OCI-LY3 (cell line): ENCODE results near the gene PARD3.

Experiments
- H2AFZ ChIP-seq: fragments of 200-600, 300-600 bp; shearing (Covaris generic); 2 replicates; pipeline ENCODE4 v1.6.0; 2014; ENCODE audit warnings: antibody characterized with exemption, low read depth, low read length
- H3K27ac ChIP-seq: fragments of 200-600, 300-600 bp; sonication (generic); 2 replicates; pipeline ENCODE4 v1.5.1; 2014; ENCODE audit warnings: mild to moderate bottlenecking, low read length, moderate library complexity, mixed read lengths
- H3K27me3 ChIP-seq: fragments of 200-600, 300-600 bp; sonication (generic); 2 replicates; pipeline ENCODE4 v1.6.1; 2014; ENCODE audit warnings: low read depth, low read length, mixed read lengths
- H3K36me3 ChIP-seq: fragments of 200-600, 300-600 bp; sonication (generic); replicated peaks from 2 replicates; pipeline ENCODE3; 2014; ENCODE audit warnings: low read depth, low read length, mixed read lengths
- H3K4me1 ChIP-seq: fragments of 300-600, 200-600 bp; sonication (generic); 2 replicates; pipeline ENCODE4 v1.6.1; 2014; ENCODE audit warnings: low read length, mixed read lengths
- H3K4me2 ChIP-seq: fragments of 200-600, 300-600 bp; sonication (generic); 2 replicates; pipeline ENCODE4 v1.6.1; 2014; ENCODE audit warnings: low read length, mixed read lengths
- H3K4me3 ChIP-seq: fragments of 300-600, 200-600 bp; sonication (generic); 2 replicates; pipeline ENCODE4 v1.5.1; 2014; ENCODE audit warnings: antibody characterized with exemption, mild to moderate bottlenecking, low read length, moderate library complexity
- H3K79me2 ChIP-seq: fragments of 300-600, 200-600 bp; shearing (Covaris generic); 2 replicates; pipeline ENCODE4 v1.6.1; 2014; ENCODE audit warnings: mild to moderate bottlenecking, low read length, mixed read lengths
- H3K9ac ChIP-seq: fragments of 300-600, 200-600 bp; shearing (Covaris generic); 2 replicates; pipeline ENCODE4 v1.6.0; 2014; ENCODE audit warnings: mild to moderate bottlenecking, low read length, moderate library complexity
- H3K9me3 ChIP-seq: fragments of 200-600, 300-600 bp; shearing (Covaris generic); 2 replicates; pipeline ENCODE4 v1.6.1; 2014; ENCODE audit warnings: low read length, mixed read lengths; ENCODE audit not compliant: insufficient read depth
- H4K20me1 ChIP-seq: fragments of 200-600, 300-600 bp; sonication (generic); 2 replicates; pipeline ENCODE4 v1.6.1; 2016; ENCODE audit warnings: low read length, mixed read lengths; ENCODE audit not compliant: insufficient read depth
- EZH2phosphoT487 ChIP-seq: fragments of 200-600 bp; shearing (Covaris generic); IDR thresholded peaks from 2 replicates; pipeline ENCODE4 v1.6.1; 2018; ENCODE audit warnings: antibody characterized with exemption, mixed run types, low read depth
- TF ChIP-seq, protein P1 (sequence below): fragments of 200-600, 300-600 bp; sonication (generic); IDR thresholded peaks from 2 replicates; pipeline ENCODE4 v1.5.1; 2014; ENCODE audit warnings: antibody characterized with exemption, low read length, low read depth

Gene PARD3

DNA sequence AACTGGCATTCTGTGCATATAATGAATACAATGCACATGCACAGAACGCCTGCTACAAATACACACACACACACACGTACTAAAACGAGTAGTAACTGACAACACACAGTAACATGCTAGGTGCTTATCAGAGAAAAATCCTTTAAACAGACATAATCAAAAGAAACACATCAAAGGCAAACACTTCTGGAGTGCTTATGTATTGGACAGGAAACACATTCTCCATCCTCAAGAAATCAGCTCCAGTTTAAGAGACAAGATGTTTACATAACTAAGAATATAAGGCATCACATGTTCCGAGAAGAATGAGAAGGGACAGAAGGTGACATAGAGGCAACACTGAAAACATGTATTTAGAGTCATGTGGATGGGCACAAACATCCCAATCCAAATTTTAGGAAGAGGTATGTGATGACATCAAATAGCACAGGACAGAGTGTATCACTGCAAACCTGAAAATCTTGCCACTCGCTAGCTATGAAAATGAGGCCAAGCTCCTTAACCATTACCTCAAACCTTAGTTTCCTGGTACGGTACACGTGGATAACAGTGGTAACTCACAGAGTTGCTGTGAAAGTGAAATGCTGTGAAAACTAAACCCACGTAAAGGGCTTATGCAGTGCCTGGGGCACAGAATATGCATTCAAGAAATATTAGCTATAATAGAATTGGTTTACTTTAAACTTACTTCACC lies 619.6 kb downstream of the PARD3 start:
- Histone ChIP-seq H3K27me3 (no peaks in the 10 kb centered on the region), H3K9ac (no peak overlapping the region), H3K36me3 (no peaks in the 10 kb centered on the region), H2AFZ (no peak overlapping the region), H4K20me1 (no peaks in the 10 kb centered on the region), H3K4me3 (no peak overlapping the region), H3K4me2 (no peak overlapping the region), H3K4me1 (no peaks in the 10 kb centered on the region), H3K79me2 (no peaks in the 10 kb centered on the region), H3K27ac (no peak overlapping the region), H3K9me3 (no peaks in the 10 kb centered on the region)
- TF ChIP-seq, protein P1, sequence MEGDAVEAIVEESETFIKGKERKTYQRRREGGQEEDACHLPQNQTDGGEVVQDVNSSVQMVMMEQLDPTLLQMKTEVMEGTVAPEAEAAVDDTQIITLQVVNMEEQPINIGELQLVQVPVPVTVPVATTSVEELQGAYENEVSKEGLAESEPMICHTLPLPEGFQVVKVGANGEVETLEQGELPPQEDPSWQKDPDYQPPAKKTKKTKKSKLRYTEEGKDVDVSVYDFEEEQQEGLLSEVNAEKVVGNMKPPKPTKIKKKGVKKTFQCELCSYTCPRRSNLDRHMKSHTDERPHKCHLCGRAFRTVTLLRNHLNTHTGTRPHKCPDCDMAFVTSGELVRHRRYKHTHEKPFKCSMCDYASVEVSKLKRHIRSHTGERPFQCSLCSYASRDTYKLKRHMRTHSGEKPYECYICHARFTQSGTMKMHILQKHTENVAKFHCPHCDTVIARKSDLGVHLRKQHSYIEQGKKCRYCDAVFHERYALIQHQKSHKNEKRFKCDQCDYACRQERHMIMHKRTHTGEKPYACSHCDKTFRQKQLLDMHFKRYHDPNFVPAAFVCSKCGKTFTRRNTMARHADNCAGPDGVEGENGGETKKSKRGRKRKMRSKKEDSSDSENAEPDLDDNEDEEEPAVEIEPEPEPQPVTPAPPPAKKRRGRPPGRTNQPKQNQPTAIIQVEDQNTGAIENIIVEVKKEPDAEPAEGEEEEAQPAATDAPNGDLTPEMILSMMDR, result no peak
- TF ChIP-seq EZH2phosphoT487, result no peak

DNA sequence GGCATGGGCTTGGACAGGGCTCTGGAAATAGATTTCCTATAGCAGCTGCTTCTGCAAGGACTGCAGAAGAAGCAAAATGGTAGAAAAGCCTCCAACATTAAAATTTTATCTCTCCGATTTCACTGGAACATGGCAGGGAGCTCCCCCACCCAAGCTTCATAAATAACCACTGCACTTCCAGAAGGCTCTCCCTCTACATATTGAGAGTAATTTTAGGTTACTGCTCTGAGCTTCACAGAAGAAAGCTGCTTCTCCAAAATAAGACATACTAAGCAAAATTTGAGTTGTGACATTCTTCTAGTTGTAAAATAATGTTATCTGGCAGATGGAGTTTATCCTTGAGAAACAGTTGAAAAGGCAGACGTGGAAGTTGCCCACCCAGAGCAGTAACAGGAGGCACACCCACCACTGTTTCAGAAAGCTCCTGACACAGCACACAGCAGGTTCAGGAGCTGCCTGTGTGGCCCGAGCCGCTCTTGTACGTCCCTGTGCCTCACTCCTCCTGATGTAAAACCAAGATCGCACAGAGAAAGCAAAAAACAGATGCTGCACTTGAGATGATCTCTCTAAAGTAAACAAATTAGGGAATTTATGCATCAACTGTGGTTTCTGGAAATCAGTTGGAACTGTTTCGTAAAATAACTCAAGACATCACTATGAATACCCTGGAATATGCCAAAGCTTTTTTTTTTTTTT lies 621.0 kb downstream of the PARD3 start:
- H3K27ac ChIP-seq, result no peak overlapping the region
- H3K4me2 ChIP-seq, result no peak overlapping the region
- H4K20me1 ChIP-seq, result no peaks in the 10 kb centered on the region
- TF ChIP-seq, protein P1, result no peak
- no peak for TF ChIP-seq EZH2phosphoT487
- no peak overlapping the region for H3K4me3 ChIP-seq
- H3K36me3 ChIP-seq, result no peaks in the 10 kb centered on the region
- no peaks in the 10 kb centered on the region for H3K4me1 ChIP-seq
- no peaks in the 10 kb centered on the region for H3K9me3 ChIP-seq
- H3K27me3 ChIP-seq, result no peaks in the 10 kb centered on the region
- no peak overlapping the region for H3K9ac ChIP-seq
- no peaks in the 10 kb centered on the region for H3K79me2 ChIP-seq
- no peak overlapping the region for H2AFZ ChIP-seq

- no peaks in the 10 kb centered on the region for H3K27me3 ChIP-seq
- H3K36me3 ChIP-seq, result no peaks in the 10 kb centered on the region
- H3K4me3 ChIP-seq, result no peak overlapping the region
- TF ChIP-seq EZH2phosphoT487, result no peak
- TF ChIP-seq, protein P1, result no peak
- no peak overlapping the region for H3K9ac ChIP-seq
- no peaks in the 10 kb centered on the region for H4K20me1 ChIP-seq
- H3K79me2 ChIP-seq, result no peaks in the 10 kb centered on the region
- no peak overlapping the region for H2AFZ ChIP-seq
- no peak overlapping the region for H3K27ac ChIP-seq
- H3K9me3 ChIP-seq, result no peaks in the 10 kb centered on the region
- no peaks in the 10 kb centered on the region for H3K4me1 ChIP-seq
- H3K4me2 ChIP-seq, result no peak overlapping the region
Observed at GRCh38 chr10:34192646-34193045, 622.5 kb downstream of the PARD3 start.

- Histone ChIP-seq H3K9me3 (no peaks in the 10 kb centered on the region), H3K4me2 (no peak overlapping the region), H3K79me2 (no peaks in the 10 kb centered on the region), H4K20me1 (no peaks in the 10 kb centered on the region), H3K4me1 (no peaks in the 10 kb centered on the region), H3K27me3 (no peaks in the 10 kb centered on the region), H3K4me3 (no peak overlapping the region), H3K9ac (no peak overlapping the region), H3K27ac (no peak overlapping the region), H2AFZ (no peak overlapping the region), H3K36me3 (no peaks in the 10 kb centered on the region)
- TF ChIP-seq, protein P1, result no peak
- TF ChIP-seq EZH2phosphoT487, result no peak
Observed at GRCh38 chr10:34191406-34191805, 623.7 kb downstream of the PARD3 start.
